Tibial nerve (tissue), 3 donors: ENCODE data around the gene TEX36.

Source experiments
- POLR2A ChIP-seq, 2 donors: fragments of 450-650 bp; IDR thresholded peaks; one replicate each; pipeline ENCODE4 v1.6.1; 2017; ENCODE audit warnings: antibody characterized with exemption in 2 of 2, mild to moderate bottlenecking in 2 of 2, moderate library complexity in 2 of 2
- TF ChIP-seq, protein P1 (sequence below), 5 experiments: fragments of 200-600 bp in 3 of 5; fragments of 450-650 bp in 2 of 5; sonication (generic) in 3 of 5; IDR thresholded peaks; one replicate each; pipeline ENCODE4 v1.5.1; 2016 to 2019; ENCODE audit warnings: antibody characterized with exemption in 5 of 5, mild to moderate bottlenecking in 3 of 5, moderate library complexity in 2 of 5

DNA sequence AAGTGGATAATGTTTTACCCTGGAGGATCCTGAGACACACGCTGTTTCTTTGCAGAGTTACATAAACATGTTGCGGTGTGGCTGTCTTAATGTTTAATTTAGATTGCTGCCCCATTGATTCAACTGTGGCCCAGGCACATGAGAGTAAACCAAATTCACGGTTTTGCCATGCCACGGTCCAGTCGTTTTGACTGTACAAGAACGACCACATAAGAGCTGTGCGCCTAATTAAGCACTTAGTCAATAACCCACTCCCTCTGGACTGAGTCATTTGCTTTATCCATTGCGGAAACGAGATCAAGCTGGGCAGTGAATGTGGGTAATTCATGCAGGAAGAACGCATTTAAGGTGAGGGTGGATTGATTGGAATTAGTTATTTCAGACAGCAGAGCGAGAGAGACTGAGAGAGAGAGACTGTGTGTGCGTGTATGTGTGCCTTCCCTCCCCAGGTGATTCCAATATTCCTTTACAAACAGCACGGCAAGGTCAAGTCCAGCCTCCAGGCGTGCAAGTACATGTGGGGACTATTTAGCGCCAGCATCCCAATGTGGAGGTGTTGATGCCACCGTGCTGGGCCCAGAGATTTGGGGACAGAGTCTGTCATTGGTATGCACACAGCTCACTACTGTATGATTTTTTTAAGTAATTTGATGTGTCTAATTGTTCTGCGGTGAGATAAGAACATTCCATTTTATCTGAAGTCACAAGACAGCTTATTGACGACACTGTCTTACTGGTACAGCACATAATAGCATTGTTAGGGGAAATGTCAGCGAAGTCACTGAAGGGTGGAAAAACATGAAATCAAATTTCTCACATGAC, 8.4 kb upstream of the TEX36 start:
- TF ChIP-seq, protein P1, sequence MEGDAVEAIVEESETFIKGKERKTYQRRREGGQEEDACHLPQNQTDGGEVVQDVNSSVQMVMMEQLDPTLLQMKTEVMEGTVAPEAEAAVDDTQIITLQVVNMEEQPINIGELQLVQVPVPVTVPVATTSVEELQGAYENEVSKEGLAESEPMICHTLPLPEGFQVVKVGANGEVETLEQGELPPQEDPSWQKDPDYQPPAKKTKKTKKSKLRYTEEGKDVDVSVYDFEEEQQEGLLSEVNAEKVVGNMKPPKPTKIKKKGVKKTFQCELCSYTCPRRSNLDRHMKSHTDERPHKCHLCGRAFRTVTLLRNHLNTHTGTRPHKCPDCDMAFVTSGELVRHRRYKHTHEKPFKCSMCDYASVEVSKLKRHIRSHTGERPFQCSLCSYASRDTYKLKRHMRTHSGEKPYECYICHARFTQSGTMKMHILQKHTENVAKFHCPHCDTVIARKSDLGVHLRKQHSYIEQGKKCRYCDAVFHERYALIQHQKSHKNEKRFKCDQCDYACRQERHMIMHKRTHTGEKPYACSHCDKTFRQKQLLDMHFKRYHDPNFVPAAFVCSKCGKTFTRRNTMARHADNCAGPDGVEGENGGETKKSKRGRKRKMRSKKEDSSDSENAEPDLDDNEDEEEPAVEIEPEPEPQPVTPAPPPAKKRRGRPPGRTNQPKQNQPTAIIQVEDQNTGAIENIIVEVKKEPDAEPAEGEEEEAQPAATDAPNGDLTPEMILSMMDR (IDR thresholded peaks at IDR 0.05) = no peak
- TF ChIP-seq POLR2A (IDR thresholded peaks at IDR 0.05) = no peak
